GM12873 (cell line): ENCODE measurements around the gene CENPK.

Experiments used
- TF ChIP-seq, protein P1 (sequence below): IDR thresholded peaks from 2 replicates; pipeline ENCODE4 v1.5.1; 2012; ENCODE audit warnings: low read depth, mild to moderate bottlenecking, moderate library complexity, low read length, control low read depth; ENCODE audit not compliant: insufficient read depth; ENCODE audit errors: missing control alignments

The CENPK gene, protein sequence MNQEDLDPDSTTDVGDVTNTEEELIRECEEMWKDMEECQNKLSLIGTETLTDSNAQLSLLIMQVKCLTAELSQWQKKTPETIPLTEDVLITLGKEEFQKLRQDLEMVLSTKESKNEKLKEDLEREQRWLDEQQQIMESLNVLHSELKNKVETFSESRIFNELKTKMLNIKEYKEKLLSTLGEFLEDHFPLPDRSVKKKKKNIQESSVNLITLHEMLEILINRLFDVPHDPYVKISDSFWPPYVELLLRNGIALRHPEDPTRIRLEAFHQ

DNA sequence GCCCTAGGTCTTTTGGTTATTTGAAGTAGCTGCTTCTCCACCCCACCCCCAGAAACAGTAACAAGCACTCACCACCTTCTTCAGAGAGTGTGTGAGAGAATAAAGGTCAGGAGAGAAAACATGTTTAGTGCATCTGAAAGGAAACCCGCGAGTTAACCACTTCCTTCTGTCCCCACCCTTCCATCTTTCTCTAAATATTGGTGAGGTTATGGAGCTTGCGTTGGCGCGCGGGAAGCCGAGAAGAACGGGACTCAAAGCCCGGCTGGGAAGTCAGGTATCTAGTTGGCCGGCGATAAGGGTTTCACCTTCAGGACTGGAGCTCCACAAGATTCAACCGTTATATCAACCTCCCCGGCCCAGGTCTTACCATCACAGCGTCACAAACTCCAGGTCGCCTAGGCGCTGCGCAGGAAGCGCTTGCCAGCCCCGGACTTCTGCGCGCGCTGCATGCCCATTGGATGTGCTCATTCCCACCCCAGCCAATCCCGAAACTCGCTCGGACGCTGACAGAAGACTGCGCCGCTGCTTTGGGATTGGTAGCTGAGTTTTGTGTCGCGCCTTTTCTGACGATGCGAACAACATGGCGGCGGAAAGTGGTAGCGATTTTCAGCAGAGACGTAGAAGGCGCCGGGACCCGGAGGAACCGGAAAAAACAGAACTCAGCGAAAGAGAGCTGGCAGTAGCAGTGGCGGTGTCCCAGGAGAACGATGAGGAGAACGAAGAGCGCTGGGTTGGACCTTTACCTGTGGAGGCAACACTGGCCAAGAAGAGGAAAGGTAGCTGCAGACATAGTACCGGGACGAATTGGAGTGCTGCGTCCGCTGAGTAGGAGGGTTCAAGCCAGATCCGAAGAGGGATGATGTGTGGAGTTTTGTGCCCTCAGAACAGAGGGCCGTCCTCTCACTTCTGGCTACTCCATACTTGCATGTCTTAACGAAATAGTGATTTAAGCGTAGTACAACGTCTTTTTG is at the start of gene CENPK, which contains the start of gene PPWD1:
CENPK (minus strand) TSS at position 438 of the 971 bp plus-strand sequence. CDS start 8,261 bp downstream, outside the sequence.
PPWD1 (plus strand) TSS at position 566 of the 971 bp plus-strand sequence; CDS start at position 581, 15 bp downstream.
- TF ChIP-seq, protein P1, sequence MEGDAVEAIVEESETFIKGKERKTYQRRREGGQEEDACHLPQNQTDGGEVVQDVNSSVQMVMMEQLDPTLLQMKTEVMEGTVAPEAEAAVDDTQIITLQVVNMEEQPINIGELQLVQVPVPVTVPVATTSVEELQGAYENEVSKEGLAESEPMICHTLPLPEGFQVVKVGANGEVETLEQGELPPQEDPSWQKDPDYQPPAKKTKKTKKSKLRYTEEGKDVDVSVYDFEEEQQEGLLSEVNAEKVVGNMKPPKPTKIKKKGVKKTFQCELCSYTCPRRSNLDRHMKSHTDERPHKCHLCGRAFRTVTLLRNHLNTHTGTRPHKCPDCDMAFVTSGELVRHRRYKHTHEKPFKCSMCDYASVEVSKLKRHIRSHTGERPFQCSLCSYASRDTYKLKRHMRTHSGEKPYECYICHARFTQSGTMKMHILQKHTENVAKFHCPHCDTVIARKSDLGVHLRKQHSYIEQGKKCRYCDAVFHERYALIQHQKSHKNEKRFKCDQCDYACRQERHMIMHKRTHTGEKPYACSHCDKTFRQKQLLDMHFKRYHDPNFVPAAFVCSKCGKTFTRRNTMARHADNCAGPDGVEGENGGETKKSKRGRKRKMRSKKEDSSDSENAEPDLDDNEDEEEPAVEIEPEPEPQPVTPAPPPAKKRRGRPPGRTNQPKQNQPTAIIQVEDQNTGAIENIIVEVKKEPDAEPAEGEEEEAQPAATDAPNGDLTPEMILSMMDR: no peak

DNA sequence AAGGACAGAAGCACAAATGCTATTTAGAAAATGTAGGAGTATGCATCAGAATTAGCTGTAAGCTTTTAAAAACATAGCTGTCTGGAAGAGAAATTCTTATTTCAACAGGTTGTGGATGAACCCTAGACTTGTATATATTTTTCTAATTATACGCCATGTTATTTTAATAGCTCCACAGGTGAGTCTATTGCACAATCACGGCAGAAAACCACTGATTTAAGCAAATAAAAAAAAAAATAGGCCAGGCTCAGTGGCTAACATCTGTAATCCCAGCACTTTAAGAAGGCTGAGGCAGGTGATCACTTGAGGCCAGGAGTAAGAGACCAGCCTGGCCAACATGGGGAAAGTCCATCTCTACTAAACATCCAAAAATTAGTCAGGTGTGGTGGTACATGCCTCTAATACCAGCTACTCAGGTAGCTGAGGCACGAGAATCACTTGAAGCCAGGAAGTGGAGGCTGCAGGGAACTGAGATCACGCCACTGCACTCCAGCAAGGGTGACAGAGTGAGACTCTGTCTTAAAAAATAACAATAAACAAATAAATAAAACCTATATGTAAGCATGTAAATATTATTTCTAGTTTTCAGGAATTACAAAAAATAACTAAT is 49.4 kb upstream of the CENPK start:
- TF ChIP-seq, protein P1: no peak

DNA sequence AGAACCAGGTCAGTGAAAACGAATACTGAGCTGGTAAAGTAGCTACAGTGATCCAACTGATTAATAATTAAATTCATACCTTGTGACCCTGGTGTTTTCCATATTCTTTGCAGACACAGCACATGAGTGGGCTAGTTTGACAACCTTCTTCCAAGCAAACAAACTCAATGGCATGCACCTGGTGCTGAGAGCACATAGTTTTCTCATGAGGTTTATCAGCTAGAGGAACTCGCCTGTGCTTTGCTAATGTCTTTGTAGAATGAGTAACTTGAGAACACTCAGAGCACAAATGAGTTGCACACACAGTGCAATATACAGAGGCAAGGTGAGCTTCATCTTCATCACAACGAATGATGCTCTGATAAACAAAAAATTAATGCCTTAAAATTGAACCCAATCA is 48.6 kb upstream of the CENPK start:
- TF ChIP-seq, protein P1: no peak

DNA sequence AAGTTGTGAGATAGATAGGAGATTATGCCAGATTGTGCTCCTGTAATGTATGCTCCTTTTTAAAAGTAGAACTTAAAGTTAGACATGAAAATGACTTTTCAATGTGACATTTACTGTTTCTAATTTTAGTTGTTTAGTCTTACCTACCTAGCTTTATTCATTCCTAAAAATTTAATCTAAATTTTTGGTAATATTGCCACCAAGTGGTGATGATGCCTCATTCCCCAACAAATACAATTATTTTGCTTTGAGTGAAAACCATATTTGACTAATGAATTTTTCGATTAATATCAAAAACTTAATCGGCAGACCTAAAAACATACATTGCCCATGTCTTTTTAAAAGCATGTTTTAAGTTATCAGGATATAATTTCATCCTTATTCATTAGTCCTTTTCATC is 25.7 kb upstream of the CENPK start:
- TF ChIP-seq, protein P1: no peak

DNA sequence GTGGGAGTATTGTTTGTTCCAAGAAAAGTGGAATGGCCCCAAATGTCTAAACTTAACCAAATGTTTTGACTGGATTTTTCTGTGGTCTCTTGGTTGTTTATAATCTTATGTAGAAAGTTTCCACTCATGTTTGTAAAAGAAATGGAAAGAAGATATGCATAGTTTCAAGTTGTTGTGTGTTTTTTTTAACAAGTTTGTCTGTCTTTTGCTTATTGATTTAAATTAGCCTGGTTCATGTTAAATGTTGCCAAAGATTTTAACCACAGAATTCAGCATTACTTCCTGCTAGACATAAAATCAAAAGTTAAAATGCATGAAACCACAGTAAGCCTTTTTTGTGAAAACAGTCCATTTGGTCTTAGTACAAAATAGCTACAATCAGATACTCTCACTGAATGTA is 14.2 kb upstream of the CENPK start:
- TF ChIP-seq, protein P1: no peak

DNA sequence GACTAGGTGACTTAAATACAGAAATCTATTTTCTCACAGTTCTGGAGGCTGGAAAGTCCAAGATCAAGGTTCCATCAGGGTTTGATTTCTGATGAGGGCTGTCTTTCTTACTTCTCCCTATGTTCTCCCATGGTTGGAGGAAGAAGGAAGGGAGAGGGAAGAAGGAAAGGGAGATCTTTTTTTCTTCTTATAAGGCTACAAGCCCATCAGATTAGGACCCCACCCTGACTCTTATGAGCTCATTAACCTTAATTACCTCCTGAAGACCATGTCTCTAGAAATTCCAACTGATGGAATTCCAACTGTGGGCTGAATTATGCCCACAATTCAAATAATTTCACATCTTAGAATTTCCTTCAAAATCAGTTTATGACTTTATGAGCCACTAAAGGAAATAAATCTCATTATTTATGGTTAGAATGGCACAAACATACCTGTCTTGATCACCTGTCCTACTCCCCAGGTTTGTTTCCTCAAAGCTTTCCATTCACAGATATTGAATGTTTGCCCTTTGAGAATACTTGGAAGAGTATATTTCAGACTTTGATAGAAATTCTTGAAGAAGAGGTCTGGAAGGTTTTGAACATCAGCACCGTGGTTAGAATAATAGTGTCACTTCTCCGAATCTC is 7.7 kb upstream of the CENPK start:
- TF ChIP-seq, protein P1: no peak
